ENCODE measurements around the gene IGF2BP3.

The IGF2BP3 gene

GRCh38 chr7:23336799-23337283 is 133.4 kb downstream of the IGF2BP3 start:
- DNase-seq, result no peak

DNA sequence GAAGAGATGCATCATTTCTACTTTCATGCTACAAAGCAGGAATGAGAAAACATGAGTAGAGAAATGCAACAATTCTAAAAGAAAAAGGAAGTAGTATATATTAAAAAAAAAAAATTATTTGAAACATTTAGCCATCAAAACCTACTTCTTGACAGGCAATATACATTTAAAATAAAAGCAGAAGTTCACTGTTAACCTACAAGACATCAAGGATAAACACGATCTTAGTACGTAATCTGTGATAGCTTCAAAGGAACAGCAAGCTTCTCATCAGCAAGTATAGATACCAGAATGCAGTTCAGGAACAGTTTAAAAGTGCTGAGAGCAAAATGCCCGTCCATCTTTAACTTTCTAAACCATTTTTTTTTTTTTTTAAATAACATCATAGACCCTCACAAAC is 134.2 kb downstream of the IGF2BP3 start:
- DNase-seq, result no peak

DNA sequence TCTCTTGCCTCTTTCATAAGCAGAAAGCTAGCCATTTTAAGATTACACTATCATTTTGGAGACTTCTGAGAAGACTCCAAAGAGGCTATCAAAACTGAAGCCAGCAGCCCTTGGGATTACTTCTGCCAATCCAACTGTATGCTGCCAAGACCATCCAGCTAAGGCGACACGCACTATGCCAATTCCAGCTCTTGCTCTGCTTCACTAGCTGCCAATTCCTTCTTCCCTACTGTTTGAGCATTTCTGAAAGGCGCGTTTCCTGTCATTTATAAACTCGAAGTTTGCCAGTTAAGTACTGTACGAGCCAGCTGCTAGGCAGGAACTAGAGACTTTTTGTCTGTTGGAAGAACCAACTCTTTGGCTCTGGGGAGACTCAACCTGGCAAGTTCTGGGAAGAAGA is 134.7 kb downstream of the IGF2BP3 start:
- no peak for DNase-seq

GRCh38 chr7:23335136-23335535 is 135.2 kb downstream of the IGF2BP3 start:
- no peak for DNase-seq

DNA sequence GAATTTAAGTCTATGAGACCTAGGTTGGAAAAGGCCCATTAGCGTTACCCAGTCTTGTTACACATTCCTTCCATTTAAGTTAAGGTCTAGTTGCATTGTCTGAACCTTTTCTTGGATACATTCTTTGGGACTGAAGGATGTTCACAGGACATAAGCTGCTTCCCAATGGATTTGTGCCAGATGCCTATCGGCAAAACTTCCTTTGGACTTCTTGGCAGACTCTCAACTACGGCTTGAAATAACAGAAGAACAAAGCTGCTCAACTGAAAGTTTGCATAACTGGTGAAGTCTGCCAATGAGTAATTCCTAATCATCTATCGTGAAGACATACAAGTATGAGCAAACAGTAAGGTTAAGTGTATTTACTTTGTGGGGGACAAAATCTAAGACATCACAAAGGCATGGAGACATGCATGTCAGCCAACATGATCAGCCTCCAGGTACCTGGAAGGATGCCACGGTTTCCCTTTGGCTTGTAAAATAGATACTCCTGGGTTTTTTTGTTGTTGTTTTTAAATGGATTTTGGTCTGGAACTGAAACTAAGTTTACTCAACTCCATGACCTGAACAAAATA is 135.7 kb downstream of the IGF2BP3 start:
- no peak for DNase-seq

DNA sequence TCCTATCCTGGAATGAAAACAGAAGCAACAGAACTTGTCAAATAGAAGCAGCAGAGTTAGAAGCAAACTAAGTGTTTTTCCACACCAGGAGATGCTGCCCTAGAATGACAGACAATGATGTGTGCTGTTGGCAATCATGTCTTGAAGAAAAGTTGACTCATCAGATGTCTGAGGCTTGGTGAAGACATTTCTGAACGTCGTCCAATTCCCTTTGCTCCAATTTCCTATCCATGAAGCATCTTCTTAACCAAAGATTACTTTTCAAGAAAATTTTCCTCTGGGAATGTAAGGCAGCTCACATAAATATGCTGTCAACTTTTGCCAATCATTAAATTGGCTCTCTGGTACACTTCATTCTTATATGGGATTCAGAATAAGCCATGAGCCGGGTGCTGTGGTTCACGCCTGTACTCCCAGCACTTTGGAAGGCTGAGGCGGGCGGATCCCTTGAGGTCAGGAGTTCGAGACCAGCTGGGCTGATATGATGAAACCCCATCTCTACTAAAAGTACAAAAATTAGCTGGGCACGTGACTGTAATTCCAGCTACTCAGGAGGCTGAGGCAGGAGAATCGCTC is 136.5 kb downstream of the IGF2BP3 start:
- DNase-seq, result no peak

DNA sequence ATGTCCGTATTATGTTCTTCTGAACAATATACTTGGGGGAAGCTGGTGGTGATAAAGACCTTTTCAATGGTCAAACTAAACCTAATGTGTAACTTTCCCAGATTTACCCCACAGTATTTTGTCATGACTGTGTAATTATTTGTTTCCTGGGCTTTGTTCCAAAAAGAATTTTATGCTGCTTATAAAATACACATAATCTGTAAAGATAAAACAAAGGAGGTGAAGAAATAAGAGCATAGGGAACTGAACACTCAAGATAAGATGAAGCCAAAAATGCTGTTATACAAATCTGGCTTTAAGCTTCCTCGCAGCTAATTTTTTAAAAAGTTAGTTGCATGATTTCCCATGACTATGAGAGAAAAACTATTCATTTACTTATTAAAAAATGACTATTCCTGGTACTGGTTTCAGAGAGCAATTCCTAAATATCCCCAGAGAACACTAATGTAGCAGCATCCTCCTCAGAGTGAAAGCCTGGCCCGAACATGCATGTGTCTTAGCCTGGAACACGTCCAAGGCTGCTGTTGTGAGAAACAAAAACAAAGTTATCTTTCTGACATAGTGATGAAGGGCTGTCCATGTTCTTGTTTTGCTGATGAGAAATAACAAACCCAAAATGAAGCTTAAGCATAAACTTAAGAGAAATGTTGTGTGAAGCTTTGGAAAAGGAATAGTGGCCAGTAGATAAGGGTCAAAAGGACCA is 137.2 kb downstream of the IGF2BP3 start:
- no peak for DNase-seq

- no peak for DNase-seq
These were observed 138.1 kb downstream of the IGF2BP3 start for GRCh38 chr7:23332193-23332592.

DNA sequence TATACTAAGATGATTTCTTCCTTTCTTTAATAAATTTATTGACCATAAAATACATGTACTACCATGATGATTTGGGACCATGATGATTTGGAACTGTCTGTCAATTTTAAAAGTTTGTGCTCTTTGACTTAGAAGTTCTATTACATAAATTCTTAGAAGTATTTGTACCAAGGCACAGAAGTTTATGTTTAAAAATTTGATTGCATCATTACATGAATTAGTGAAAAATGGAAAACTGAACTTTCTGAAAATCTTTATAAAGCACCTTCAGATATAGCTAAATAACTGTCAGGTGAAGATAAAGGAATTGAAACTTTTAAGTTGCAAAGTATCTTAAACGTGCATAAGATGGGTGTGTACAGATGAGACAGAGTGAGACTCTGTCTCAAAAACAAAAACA is 139.2 kb downstream of the IGF2BP3 start:
- no peak for DNase-seq

DNA sequence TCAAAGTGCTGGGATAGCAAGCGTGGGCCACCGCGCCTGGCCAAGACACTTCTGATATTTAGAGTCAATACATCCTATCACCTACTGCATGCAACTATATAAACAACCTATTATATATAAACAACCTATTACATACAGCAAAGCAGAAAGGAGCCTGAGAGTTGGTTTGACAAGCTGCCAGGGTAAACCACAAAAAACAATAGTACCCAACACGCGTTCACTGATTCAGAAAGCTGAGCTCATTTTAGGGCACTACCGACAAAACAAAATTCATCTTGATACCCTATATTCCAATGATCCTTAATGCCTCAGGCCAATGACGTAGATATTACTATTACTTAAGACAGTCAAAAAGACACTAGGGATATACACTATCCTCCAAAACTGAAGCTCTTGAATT is 154.9 kb downstream of the IGF2BP3 start:
- no peak for DNase-seq

DNA sequence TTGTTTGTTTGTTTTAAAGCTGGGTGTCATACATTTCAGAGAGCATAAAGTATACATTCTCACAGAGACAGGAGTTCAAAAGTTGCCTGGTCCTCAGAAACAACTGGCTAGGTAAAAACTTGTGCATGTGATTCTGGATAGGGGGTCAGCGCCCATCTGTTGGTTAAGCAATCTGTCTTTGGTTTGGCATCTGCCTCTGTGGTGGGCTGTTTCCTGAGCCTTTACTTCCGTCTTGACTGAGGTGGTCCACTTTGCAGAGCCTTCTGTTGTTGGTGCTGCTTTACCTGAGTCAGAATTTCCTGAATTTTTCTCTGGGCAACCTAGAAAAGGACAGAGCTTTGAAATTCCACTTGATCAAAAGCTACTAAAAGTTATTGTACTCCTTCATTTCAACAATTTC is 158.2 kb downstream of the IGF2BP3 start:
- DNase-seq, result peak; percentile 79

- no peak for DNase-seq
These were observed 161.5 kb downstream of the IGF2BP3 start for GRCh38 chr7:23308754-23309153.

GRCh38 chr7:23306936-23307521 is 163.3 kb downstream of the IGF2BP3 start:
- DNase-seq, result no peak

- peak; percentile 56 for DNase-seq
These were observed 170.5 kb downstream of the IGF2BP3 start for GRCh38 chr7:23299770-23300300.

DNA sequence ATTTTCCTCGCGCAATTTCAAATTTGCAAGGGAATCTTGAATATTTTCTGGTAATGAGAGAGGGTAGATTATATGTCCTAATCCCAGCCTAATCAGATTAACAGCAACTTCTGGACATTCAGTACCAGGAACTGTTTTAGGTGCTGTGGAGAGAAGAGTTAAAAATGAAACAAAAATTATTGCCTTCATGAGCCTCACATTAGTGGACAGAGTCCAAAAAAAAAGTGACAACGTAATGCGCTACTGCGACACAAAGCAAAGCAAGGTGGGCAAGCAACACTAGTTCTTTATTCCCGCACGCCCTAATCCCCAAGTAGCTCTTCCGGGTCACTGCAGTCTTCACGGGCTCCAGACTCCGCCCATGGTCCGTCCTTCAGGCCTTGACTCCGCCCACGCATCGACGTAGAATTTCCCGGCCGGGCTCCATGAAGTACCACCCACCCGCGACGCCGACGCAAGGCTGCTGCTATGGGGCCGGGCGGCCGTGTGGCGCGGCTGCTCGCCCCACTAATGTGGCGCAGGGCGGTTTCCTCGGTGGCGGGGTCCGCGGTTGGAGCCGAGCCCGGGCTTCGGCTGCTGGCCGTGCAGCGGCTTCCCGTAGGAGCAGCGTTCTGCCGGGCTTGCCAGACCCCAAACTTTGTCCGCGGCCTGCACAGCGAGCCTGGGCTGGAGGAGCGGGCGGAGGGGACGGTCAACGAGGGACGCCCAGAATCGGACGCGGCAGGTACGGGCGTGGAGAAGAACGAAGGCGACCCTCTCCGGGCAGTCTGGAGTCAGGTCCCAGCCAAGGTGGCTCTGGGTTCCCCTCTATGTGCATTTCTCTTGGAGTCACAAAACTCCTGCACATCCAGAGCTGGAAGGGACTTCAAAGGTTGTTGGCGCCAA is 171.2 kb downstream of the IGF2BP3 start, which contains the start of gene MALSU1:
Gene MALSU1 (plus strand): TSS at position 455 of the 885 bp plus-strand sequence. CDS start 14 bp downstream, at position 469.
- peak; percentile 99 for DNase-seq

DNA sequence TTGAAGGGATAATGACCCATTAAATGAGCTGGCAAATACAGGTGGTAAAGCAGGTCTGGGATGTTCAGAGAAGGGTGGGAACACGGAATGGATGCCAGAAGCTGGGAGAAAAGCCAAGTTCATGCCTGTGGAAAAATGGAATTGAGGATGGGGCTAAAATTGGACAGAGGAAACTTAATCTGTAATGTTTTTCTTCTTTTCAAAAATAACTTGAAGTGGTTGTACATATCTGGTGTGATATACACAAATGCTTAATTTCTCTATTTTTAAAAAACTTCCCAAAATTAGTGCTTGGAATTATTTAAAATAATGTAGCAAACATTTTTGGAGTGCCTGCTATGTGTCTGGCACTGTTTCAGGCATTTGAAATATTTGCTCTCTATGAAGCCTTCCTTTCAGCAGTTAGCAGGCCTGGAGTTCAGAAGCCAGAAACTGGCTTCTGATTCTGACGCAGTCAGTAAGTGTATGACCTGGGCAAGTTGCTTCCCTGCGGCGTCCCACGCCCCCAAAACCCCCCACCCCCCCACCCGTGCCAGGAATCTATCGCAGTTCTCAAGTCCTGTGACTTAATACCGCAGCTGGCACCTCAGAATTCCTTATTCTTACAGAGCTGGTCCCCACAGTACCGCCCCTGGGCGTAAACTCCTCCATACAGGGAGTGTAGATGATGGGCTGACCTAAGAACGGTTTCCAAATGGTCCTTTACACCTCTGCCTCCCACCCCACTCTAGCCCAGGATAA is 172.0 kb downstream of the IGF2BP3 start:
- DNase-seq, result peak; percentile 88

DNA sequence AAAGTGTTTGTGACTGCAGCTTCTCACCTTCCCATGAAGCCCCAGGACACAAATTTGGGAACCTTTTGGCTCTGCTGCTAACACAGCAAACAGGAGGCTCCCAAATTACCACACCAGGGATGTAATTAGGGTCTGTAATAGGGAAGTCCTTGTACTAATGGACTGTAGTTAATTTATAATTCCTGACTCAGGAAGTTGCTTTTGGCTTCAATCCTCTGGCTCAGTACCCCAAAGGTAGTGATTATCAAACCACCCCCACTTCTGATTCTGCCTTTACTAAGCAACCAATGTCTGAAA is 174.9 kb downstream of the IGF2BP3 start:
- DNase-seq, result no peak

DNA sequence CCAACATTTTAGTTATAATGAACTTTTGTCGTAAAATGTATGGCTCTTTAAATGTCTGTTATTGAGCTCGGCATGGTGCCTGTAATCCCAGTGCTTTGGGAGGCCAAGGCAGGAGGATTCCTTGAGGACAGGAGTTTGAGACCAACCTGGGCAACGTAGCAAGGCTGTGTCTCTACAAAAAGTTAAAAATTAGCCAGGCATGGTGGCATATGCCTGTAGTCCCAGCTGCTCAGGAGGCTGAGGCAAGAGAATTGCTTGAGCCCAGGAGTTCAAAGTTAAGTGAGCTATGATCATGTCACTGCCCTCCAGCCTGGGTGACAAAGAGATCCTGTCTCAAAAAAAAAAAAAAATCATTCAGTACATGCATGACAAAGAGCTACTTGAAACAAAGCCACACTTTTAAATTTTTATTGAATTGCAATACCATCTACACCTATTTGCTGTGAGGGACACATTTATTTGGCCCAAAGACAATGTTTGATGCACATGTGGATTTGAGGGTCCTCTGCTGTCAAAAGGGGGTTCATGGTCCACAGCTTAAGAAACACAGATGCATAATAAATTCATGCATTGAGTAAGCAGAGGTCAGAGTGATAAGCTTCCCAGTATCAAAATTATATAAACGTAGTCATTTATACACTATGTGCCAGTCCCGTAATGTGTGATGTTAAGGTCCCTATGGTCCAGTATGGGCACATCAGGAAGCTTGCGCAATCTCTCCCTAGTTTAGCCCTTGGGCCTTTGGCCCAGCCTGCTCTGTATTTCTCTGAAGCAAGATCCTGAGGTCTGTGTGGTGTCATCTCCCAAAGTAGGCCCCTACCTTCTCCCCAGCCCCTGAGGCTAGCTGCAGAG is 175.5 kb downstream of the IGF2BP3 start:
- no peak for DNase-seq

DNA sequence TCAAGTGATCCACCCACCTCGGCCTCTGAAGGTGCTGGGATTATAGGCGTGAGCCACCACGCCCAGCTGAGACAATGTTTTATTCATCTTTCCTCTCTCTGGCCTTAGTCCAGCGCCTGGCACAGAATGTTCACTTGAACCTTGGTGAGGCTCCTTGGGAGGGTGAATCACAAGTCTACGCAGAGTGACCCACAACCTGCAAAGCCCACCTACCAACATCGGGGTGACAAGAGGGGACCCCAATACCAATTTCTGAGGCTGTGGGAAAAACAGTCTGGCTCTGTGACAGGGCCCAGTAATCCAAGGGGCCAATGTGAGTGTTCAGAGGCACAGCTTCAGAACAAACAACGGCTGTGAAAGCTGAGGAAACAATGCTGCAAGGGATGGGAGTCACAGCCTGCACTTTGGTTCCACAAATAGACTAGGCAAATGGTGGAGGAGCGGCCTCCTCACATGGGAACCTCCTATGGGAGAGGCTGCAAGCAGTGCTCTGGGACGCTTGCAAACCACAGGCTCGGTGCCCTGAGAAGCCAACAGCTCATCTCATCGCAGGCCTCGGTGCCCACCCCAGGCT is 176.7 kb downstream of the IGF2BP3 start:
- DNase-seq, result no peak

GRCh38 chr7:23292623-23293022 is 177.7 kb downstream of the IGF2BP3 start:
- DNase-seq, result no peak

All from NCI-H82 (cell line).